GM23338 (cell line): ENCODE measurements around the gene RELCH. TPM values are rescaled to one million over a fixed set of nuclear protein-coding genes. Genes with fewer than 3 reads are reported as not detected.

Source experiments
- ATAC-seq: fragments of 200-7000 bp; cut with Tn5 transposase; 3 replicates; pipeline ENCODE4 v1.9.1; 2020
- DNase-seq: peaks from one replicate; pipeline ENCODE4 v3.0.0-alpha.2; 2015; ENCODE audit warnings: low spot score
- H2AFZ ChIP-seq: fragments of 200-600 bp; sonication (generic); 2 replicates; pipeline ENCODE4 v1.8.0; 2016; ENCODE audit warnings: antibody characterized with exemption, mild to moderate bottlenecking, moderate library complexity
- H3F3A ChIP-seq: fragments of 200-600 bp; sonication (generic); replicated peaks from 2 replicates; pipeline ENCODE4 v1.8.0; 2017; ENCODE audit warnings: antibody characterized with exemption, mixed run types, low read depth
- H3K27ac ChIP-seq: fragments of 200-600 bp; sonication (generic); 2 replicates; pipeline ENCODE4 v1.6.1; 2016; ENCODE audit warnings: low read depth
- H3K27me3 ChIP-seq: fragments of 200-600 bp; sonication (generic); 2 replicates; pipeline ENCODE4 v1.8.0; 2016; ENCODE audit warnings: mild to moderate bottlenecking, mixed run types, moderate library complexity; ENCODE audit not compliant: insufficient read depth
- H3K36me3 ChIP-seq: fragments of 200-600 bp; sonication (generic); 2 replicates; pipeline ENCODE4 v1.8.0; 2016; ENCODE audit warnings: mild to moderate bottlenecking; ENCODE audit not compliant: insufficient read depth
- H3K4me1 ChIP-seq: fragments of 200-600 bp; sonication (generic); 2 replicates; pipeline ENCODE4 v1.8.0; 2016; ENCODE audit warnings: mild to moderate bottlenecking, moderate library complexity; ENCODE audit not compliant: insufficient read depth
- H3K4me2 ChIP-seq: fragments of 200-600 bp; sonication (generic); 2 replicates; pipeline ENCODE4 v1.7.1; 2017; ENCODE audit warnings: mixed run types
- H3K4me3 ChIP-seq: fragments of 200-600 bp; sonication (generic); 2 replicates; pipeline ENCODE4 v1.6.1; 2016; ENCODE audit warnings: mixed run types
- H3K79me2 ChIP-seq: fragments of 200-600 bp; sonication (generic); replicated peaks from 2 replicates; pipeline ENCODE4 v1.8.0; 2017; ENCODE audit warnings: mild to moderate bottlenecking; ENCODE audit not compliant: insufficient read depth
- H3K9me2 ChIP-seq: fragments of 200-600 bp; sonication (generic); 2 replicates; pipeline ENCODE4 v1.8.0; 2017; ENCODE audit not compliant: insufficient read depth
- H4K20me1 ChIP-seq: fragments of 200-600 bp; sonication (generic); replicated peaks from 2 replicates; pipeline ENCODE4 v1.8.0; 2017; ENCODE audit warnings: mild to moderate bottlenecking; ENCODE audit not compliant: insufficient read depth
- H3K27ac Mint-ChIP-seq: 2 replicates; pipeline ENCODE4 v1.8.0; 2020; ENCODE audit warnings: inconsistent platforms, mild to moderate bottlenecking, moderate library complexity, mixed read lengths
- H3K27me3 Mint-ChIP-seq: 3 replicates; pipeline ENCODE4 v1.8.0; 2022; ENCODE audit warnings: low read depth, mild to moderate bottlenecking, moderate library complexity, mixed read lengths, inconsistent platforms; ENCODE audit not compliant: insufficient read depth, poor library complexity
- H3K36me3 Mint-ChIP-seq: 3 replicates; pipeline ENCODE4 v1.8.0; 2021; ENCODE audit warnings: low read depth, mild to moderate bottlenecking, inconsistent platforms, moderate library complexity, mixed read lengths
- H3K4me1 Mint-ChIP-seq: 3 replicates; pipeline ENCODE4 v1.8.0; 2020; ENCODE audit warnings: mild to moderate bottlenecking, inconsistent platforms, mixed read lengths
- H3K4me3 Mint-ChIP-seq: 3 replicates; pipeline ENCODE4 v1.8.0; 2021; ENCODE audit warnings: moderate library complexity, mild to moderate bottlenecking, inconsistent platforms, mixed read lengths
- H3K9me3 Mint-ChIP-seq: 3 replicates; pipeline ENCODE4 v1.8.0; 2020; ENCODE audit warnings: moderate library complexity, mild to moderate bottlenecking, inconsistent platforms, mixed read lengths
- CREB1 ChIP-seq: fragments of 250-450 bp; sonication (Bioruptor Pico); IDR thresholded peaks from 2 replicates; pipeline ENCODE4 v1.5.0; 2020; ENCODE audit warnings: low read depth, mild to moderate bottlenecking, moderate library complexity
- CTCF ChIP-seq, 2 experiments: fragments of 200-600 bp in 1 of 2; sonication (generic) in 1 of 2; conservative IDR thresholded peaks; 2 replicates each; pipeline versions ENCODE4 v1.5.1 to v1.6.1; 2016 to 2017; ENCODE audit warnings: antibody characterized with exemption in 2 of 2, low read depth in 2 of 2, mild to moderate bottlenecking in 2 of 2, moderate library complexity in 1 of 2
- ETS1 ChIP-seq: IDR thresholded peaks from 2 replicates; pipeline ENCODE4 v1.6.1; 2016; ENCODE audit warnings: antibody characterized with exemption
- EZH2 ChIP-seq: fragments of 200-600 bp; sonication (generic); IDR thresholded peaks from one replicate; pipeline ENCODE4 v1.8.0; 2017; ENCODE audit warnings: antibody characterized with exemption, mild to moderate bottlenecking, low read depth; ENCODE audit not compliant: unreplicated experiment
- EZH2phosphoT487 ChIP-seq: fragments of 200-600 bp; sonication (generic); IDR thresholded peaks from one replicate; pipeline ENCODE4 v1.8.1; 2018; ENCODE audit warnings: antibody characterized with exemption; ENCODE audit not compliant: unreplicated experiment
- JUNB ChIP-seq: IDR thresholded peaks from one replicate; pipeline ENCODE4 v1.6.1; 2016; ENCODE audit warnings: antibody characterized with exemption; ENCODE audit not compliant: unreplicated experiment
- NANOG ChIP-seq: IDR thresholded peaks from 2 replicates; pipeline ENCODE4 v1.6.1; 2016; ENCODE audit warnings: antibody characterized with exemption, borderline replicate concordance
- POLR2AphosphoS5 ChIP-seq: IDR thresholded peaks from 2 replicates; pipeline ENCODE4 v1.6.1; 2016; ENCODE audit warnings: antibody characterized with exemption, low read depth
- REST ChIP-seq: IDR thresholded peaks from one replicate; pipeline ENCODE4 v1.6.1; 2018; ENCODE audit warnings: antibody characterized with exemption; ENCODE audit not compliant: unreplicated experiment
- STAT1 ChIP-seq: IDR thresholded peaks from one replicate; pipeline ENCODE4 v1.6.1; 2016; ENCODE audit warnings: antibody characterized with exemption; ENCODE audit not compliant: unreplicated experiment
- ZNF114 ChIP-seq: fragments of 250-450 bp; sonication (Bioruptor Pico); IDR thresholded peaks from 2 replicates; pipeline ENCODE4 v1.5.0; 2020; ENCODE audit warnings: mild to moderate bottlenecking, moderate library complexity
- ZNF331 ChIP-seq: fragments of 250-450 bp; sonication (Bioruptor Pico); IDR thresholded peaks from 2 replicates; pipeline ENCODE4 v1.5.0; 2020; ENCODE audit warnings: low read depth, mild to moderate bottlenecking, moderate library complexity
- ZNF462 ChIP-seq: fragments of 250-450 bp; sonication (Bioruptor Pico); IDR thresholded peaks from 2 replicates; pipeline ENCODE4 v1.5.0; 2020; ENCODE audit warnings: mild to moderate bottlenecking, moderate library complexity
- polyA plus RNA-seq: library from polyadenylated mRNA; unstranded; fragments of >200 nt; fragmentation: Nextera tagmentation; extraction: Ambion mirVana; gene quantifications from 2 replicates; pipeline ENCODE4 v1.2.1, GENCODE V29; 2016
- total RNA-seq: library from RNA; depleted of rRNA; stranded (reverse); fragments of >200 nt; shearing (Covaris generic); gene quantifications from 2 replicates; pipeline ENCODE4 v1.2.3, GENCODE V29; 2014

The RELCH gene
- total and polyA plus RNA-seq, 2 experiments from 2014 or later = 8.8 to 56.4 TPM

GRCh38 chr18:62288665-62289008 is 101.6 kb downstream of the RELCH start:
- H3K4me3 ChIP-seq = no peak overlapping the region
- H3K27ac ChIP-seq = no peak overlapping the region
- TF ChIP-seq EZH2phosphoT487 (no peak), ZNF114 (no peak), EZH2 (no peak), CTCF (conservative IDR thresholded peaks at IDR 0.05; ENCODE audit: low read depth in 2 of 2) (no peak), POLR2AphosphoS5 (no peak), REST (no peak), CREB1 (no peak), ETS1 (no peak), JUNB (no peak), ZNF462 (no peak), NANOG (no peak), STAT1 (no peak), ZNF331 (no peak)
- H3K36me3 ChIP-seq = peaks cover 7% of the 10 kb centered on the region; the same call in 1 of the 2 replicates
- H3K9me2 ChIP-seq = no peaks in the 10 kb centered on the region
- H3F3A ChIP-seq = no peaks in the 10 kb centered on the region
- Mint-ChIP-seq H3K27me3 (no peaks in the 10 kb centered on the region), H3K4me1 (no peaks in the 10 kb centered on the region), H3K36me3 (peaks cover 6% of the 10 kb centered on the region; the same call in 2 of the 3 replicates), H3K4me3 (no peak overlapping the region), H3K27ac (no peak overlapping the region), H3K9me3 (no peaks in the 10 kb centered on the region)
- no peak overlapping the region for H3K4me2 ChIP-seq
- H4K20me1 ChIP-seq = no peaks in the 10 kb centered on the region; the same call in 1 of the 2 replicates
- no peaks in the 10 kb centered on the region for H3K4me1 ChIP-seq
- no peak overlapping the region for H2AFZ ChIP-seq
- no peaks in the 10 kb centered on the region for H3K79me2 ChIP-seq
- ATAC-seq (no peak), DNase-seq (no peak)
- H3K27me3 ChIP-seq = no peaks in the 10 kb centered on the region
